Retinal pigment epithelial cell (primary cell): ENCODE data around the gene ANKEF1.

Experiments used
- DNase-seq: peaks from one replicate; pipeline ENCODE4 v3.0.0-alpha.2; 2010; ENCODE audit warnings: low read depth
- H3K4me3 ChIP-seq: 2 replicates; pipeline ENCODE4 v1.5.1; 2011; ENCODE audit warnings: mild to moderate bottlenecking, low read length, control low read depth, moderate library complexity
- CTCF ChIP-seq: conservative IDR thresholded peaks from 2 replicates; pipeline ENCODE4 v1.5.1; 2011; ENCODE audit warnings: low read depth, low read length, control low read depth, inconsistent platforms

The ANKEF1 gene

DNA sequence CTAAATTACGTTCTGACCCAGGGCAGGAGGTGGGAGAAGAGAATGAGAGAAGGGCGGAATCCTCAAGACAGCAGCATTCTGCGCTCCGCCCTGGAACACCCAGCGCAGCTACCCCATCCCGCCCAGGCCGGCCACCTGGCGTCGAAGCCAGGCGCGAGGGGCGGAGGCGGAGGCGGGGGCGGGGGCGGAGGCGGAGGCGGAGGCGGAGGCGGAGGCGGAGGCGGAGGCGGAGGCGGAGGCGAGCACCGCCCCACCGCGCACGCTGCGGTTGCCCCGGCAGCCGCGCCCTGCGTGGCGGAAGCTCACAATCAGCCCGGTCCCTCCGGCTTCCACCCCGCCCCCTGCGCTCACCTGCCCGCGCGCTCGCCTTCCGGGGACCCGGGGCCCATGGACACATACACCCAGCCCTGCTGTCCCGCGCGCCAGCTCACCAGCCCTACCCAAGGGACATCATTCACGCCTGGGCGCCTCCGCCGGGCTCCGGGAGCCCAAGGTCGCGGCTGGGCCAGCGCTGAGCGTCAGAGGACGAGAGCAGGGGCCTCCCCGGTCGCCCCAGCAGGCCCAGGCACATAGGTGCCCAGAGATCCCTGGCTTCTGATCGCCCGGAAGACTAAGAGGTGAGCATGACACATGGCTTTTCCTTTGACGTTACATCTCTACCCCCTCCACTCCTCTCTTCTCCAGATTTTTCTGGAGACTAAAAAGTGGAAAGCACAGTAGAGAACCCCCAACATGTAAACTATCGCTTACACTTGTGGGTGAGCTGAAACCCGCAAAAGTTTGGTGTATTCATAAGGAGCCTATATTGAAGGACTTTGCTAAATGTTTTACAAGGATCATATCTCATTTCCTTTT lies at the start of gene ANKEF1:
ANKEF1 (plus strand) TSS at position 271 of the 855 bp plus-strand sequence. CDS start 3,315 bp downstream, outside the sequence.
- TF ChIP-seq CTCF = no peak
- H3K4me3 ChIP-seq = peak within 1 kb of the TSS; percentile 64
- DNase-seq = peak; percentile 6

DNA sequence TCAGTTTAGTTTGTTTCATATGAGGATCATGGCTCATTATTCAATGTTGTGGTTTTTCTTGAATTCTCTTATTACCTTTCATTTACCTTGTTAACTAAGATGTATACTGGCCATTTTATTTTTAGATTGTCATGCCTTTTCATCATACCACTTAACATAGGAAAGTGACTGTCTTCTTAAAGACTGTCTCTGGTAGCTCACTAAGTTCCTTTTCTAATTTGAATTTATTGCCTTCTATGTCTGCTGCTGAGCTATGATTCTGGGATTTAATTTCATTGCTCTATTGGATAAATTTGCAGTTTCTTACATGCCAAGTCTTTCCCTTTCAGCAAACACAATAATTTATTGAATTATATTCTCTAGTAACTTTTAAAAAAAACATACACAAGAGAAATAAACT lies 49.5 kb upstream of the ANKEF1 start:
- no peak overlapping the region for H3K4me3 ChIP-seq
- no peak for DNase-seq
- TF ChIP-seq CTCF = no peak

- TF ChIP-seq CTCF = no peak
- no peak overlapping the region for H3K4me3 ChIP-seq
- no peak for DNase-seq
Measured at GRCh38 chr20:9985773-9986172, 49.0 kb upstream of the ANKEF1 start.

GRCh38 chr20:9989066-9989724 lies 45.6 kb upstream of the ANKEF1 start:
- TF ChIP-seq CTCF = no peak
- peak; percentile 47 for DNase-seq
- no peak overlapping the region for H3K4me3 ChIP-seq

DNA sequence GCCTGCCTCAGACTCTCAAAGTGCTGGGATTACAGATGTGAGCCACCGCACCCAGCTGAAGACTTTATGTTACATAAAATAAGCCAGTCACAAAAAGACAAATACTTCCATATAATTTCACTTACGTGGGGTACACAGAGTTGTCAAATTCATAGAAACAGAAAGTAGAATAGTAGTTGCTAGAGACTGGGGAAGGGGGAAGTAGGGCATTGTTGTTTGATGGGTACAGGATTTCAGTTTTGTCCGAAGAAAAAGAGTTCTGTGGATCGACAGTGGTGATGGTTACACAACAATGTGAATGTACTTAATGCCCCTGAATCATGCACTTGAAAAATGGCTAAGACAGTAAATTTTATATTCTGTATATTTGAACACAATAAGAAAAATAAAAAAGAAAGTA lies 41.6 kb upstream of the ANKEF1 start:
- TF ChIP-seq CTCF = no peak
- H3K4me3 ChIP-seq = no peak overlapping the region
- no peak for DNase-seq

- TF ChIP-seq CTCF = no peak
- no peak for DNase-seq
- H3K4me3 ChIP-seq = no peak overlapping the region
Measured at GRCh38 chr20:9994676-9995075, 40.1 kb upstream of the ANKEF1 start.
